GM19025 (cell line): ENCODE results near the gene SH3BGR.

Source experiments
- ATAC-seq: cut with Tn5 transposase; IDR thresholded peaks from one replicate; pipeline ENCODE4 v1.9.1; 2021; ENCODE audit warnings: mild to moderate bottlenecking, low read depth, moderate library complexity; ENCODE audit not compliant: unreplicated experiment

SH3BGR gene

DNA sequence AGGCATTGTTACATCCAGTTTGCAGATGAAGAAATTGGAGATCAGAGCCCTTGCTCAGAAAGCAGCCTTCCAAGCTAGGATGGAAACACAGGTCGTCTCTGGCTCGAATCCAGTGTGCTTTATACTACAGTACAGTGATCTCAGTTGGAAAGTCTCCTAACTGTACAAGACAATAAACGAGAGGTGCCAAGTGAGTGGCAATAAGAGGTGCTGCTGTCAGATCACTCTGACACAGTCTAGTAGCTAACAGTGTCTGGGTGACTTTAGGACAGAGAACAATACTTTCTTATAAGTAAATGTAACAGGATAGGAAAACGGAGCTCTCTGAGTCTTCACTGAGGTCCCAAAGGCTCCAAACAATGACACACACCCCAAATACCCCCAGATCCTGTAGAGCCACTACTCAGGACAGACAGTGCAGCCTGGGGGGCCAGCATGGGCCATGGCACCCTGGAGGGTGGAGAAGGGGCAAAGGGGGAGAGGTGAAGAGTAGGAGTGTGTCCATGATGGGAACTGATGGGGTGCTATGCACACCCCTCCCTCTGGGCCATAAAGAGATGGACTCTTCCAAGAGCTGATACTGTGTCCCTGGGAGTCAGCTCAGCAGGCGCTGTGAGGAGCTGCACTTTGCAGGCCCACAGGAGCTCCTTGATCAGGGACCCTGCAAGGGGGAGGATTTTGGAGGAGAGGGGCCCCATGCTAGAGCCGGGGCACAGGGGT lies 3.3 kb downstream of the SH3BGR start:
- ATAC-seq = no peak

- ATAC-seq = no peak
Measured at GRCh38 chr21:39456665-39457064, 4.9 kb downstream of the SH3BGR start.

GRCh38 chr21:39461419-39461818 lies 9.6 kb downstream of the SH3BGR start:
- ATAC-seq = no peak

GRCh38 chr21:39463308-39463707 lies 11.5 kb downstream of the SH3BGR start:
- ATAC-seq = no peak

DNA sequence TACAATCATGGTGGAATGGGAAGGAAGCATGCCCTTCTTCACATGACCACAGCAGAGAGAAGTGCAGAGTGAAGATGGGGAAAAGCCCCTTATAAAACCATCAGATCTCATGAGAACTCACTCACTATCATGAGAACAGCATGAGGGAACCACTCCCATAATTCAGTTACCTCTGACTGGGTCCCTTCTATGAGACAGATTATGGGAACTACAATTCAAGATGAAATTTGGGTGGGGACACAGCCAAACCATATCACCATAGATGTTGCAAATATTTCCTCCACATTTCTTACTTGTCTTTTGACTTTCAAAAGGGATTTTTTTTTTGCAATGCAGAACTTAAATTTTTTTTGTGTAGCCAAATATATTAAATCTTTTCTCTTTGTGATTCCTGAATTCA lies 14.8 kb downstream of the SH3BGR start:
- ATAC-seq = no peak

- no peak for ATAC-seq
Measured at GRCh38 chr21:39467746-39468145, 16.0 kb downstream of the SH3BGR start.

- ATAC-seq = no peak
Measured at GRCh38 chr21:39468559-39468958, 16.8 kb downstream of the SH3BGR start.

GRCh38 chr21:39471598-39471997 lies 19.8 kb downstream of the SH3BGR start:
- no peak for ATAC-seq

DNA sequence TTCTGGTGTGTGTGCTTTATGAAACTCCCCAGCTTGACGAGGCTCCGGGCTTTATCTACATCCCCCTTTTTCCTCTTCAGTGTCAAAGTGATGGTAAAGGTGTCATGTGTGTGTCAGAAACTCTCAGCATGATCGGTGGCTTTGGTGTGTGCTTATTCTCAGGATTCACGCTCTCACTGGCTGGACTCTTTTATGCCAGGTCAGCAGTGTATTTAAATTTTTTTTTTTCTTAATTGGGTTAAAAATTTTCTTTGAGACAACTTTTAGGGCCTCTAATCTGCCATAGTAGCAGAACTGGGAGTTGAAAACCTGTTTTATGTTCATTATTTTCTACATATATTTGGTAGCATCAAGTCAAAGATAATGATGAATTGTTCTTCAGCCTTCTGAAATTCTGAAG lies 21.0 kb downstream of the SH3BGR start:
- ATAC-seq = no peak

DNA sequence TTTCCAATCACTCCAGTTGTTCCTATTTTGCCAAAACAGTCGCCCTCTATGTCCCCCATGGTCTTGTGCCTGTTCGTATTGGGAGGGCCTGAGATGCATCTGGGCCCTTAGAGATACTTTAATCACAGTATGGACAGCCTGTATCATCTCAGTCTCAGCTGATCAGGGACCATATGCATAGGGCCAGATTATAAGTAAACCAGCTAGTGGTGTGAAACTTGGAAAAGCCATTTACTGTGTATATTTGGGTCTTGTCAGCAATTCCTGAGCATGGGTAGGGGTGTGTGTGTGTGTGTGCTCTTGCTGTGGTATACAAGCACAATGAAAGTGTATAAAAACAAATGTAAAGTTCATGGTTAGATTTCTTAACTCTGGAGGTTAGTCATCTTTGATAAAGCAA lies 22.8 kb downstream of the SH3BGR start:
- no peak for ATAC-seq

DNA sequence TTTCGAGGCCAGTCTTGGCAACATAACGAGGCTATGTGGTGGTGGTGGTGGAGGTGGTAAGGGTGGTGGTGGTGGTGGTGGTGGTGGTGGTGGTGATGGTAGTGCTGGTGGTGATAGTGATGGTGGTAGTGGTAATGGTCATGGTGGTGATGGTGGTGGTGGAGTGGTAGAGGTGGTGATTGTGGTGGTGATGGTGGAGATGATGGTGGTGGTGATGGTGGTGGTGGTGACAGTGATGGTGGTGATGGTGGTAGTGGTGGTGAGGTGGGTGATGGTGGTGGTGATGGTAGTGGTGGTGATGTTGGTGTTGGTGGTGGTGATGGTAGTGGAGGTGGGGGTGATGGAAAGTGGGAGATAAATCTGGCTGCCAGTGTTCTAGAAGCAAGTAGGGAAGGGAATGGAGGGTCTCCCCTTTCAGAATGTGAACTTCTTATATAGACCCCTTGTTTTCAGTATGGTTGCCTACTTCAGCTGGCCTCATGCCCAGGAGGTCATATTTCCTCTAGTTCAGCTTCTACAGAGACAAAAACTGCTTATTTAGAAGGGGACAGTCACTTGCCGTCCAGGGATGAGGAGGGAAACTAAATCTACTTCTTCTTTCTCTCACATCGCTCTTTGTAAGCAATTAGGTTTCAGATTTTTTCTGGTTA lies 27.5 kb downstream of the SH3BGR start:
- no peak for ATAC-seq

GRCh38 chr21:39479814-39480182 lies 28.0 kb downstream of the SH3BGR start:
- no peak for ATAC-seq

GRCh38 chr21:39480271-39480670 lies 28.5 kb downstream of the SH3BGR start:
- no peak for ATAC-seq

DNA sequence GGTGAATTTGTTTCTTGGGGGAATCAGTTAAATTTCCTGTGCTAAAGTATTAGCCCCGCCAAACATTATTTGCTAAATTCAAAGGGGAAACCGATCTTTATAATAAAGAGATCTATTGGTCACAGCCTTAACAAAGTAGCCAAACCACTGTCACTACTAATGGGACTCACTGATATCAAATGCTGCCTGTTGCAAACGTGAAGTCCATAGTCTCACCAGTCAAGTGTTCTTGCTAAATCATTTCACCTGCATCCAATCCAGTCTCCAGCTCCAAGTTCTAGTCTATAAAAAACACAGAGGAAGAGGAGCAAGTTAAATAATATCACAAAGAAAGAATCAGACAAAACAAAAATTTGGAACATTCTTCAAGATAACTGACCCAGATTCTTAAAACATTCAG lies 30.1 kb downstream of the SH3BGR start:
- ATAC-seq = no peak

- no peak for ATAC-seq
Measured at GRCh38 chr21:39483917-39484316, 32.1 kb downstream of the SH3BGR start.

- no peak for ATAC-seq
Measured at GRCh38 chr21:39484711-39485276, 33.0 kb downstream of the SH3BGR start.

DNA sequence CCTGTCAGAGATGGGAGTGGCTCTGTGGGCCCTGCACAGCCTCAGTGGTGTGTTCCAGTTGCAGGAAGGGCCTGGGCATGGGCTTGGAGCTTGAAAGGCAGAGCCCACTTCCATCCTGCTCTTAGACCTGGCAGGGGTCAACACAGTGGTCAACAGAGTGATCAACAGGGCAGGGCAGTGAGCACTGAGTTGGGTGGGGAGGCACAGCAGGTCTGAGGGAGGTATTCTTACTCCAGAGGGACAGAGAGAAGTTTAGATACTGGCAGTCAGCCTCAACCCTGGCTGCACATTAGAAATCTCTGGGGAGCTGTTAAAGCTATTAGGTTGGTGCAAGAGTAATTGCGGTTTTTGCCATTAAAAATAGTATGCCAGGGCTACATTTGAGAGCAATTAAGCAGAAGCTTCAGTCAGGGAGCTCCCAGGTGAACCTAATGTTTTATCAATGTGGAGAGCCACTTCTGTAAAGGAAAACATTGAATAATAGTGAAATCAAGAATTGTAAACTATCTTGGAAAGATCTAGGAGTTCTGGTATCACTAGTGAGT lies 37.7 kb downstream of the SH3BGR start:
- no peak for ATAC-seq

- ATAC-seq = no peak
Measured at GRCh38 chr21:39499156-39499555, 47.4 kb downstream of the SH3BGR start.

DNA sequence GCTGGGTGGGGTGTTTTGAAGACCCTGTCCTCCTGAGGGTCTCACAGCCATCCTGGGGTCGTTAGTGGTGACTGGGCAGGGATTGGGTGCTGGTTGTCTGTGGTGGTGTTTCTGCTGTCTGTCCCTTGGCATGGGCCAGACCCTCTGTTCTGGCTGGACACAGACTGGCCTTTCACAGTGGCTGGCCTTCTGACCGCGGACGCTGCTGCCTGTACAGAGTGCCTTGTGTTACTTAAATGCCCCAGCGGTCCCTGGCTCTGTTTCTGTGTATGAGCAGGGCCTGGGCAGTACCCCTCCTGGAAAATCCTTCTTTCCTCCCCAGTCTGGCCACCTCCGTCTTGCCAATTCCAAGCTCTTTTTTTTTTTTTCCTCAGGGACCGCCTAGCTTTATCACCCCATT lies 50.9 kb downstream of the SH3BGR start:
- ATAC-seq = no peak

DNA sequence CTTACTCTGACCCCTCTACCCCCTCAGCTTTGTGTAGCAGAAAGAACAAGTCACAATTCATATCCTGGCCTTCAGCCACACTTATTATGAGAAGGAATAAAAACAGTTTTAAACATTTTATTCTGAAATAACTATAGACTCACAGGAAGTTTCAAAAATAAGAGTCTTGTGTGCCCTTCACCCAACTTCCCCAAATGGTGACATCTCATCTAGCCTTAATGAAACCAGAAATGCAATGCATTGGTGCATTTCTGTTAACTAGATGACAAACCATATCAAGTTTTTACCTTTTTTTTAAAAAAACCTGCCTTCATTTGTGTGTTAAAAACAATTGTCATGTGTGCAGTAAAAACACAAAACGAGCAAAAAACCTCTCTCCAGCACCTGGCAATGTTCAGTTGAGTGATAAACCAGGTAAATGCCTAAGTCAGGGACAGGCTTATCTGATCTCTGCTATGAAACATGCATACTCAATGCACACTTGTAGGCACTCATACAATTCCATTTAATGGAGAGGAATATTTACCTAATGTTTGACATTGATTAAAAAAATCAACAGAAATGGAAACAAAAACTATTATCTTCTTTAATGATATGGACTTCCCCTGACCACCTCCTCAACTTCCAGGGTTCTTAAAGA lies 51.5 kb downstream of the SH3BGR start:
- no peak for ATAC-seq

DNA sequence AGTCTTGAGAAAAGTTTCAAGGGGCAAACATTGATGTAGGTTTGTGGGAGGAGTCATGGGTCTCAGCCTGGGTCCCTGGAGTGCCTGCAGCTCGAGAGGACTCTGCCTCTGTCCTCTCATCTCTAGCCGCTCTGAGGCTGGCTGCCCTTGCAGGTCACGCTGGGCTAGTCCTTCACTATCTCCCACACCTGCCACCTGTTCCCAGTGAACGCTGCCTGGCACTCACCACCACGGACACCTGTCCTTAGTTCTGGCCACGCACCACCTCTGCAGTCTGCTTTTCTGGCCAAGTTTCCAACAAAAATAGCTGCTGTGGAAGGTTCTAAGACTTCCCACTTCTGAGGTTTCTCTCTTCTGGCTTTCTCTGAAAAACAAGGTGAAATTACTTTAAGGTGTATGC lies 52.5 kb downstream of the SH3BGR start:
- no peak for ATAC-seq
